Activated CD4-positive, alpha-beta T cell treated with anti-CD3 and anti-CD28 coated beads for 48 hours (primary cell): ENCODE measurements around the gene MPEG1.

Experiments used
- DNase-seq: peaks from one replicate; pipeline ENCODE4 v3.0.0-alpha.2; 2020

Gene MPEG1, protein sequence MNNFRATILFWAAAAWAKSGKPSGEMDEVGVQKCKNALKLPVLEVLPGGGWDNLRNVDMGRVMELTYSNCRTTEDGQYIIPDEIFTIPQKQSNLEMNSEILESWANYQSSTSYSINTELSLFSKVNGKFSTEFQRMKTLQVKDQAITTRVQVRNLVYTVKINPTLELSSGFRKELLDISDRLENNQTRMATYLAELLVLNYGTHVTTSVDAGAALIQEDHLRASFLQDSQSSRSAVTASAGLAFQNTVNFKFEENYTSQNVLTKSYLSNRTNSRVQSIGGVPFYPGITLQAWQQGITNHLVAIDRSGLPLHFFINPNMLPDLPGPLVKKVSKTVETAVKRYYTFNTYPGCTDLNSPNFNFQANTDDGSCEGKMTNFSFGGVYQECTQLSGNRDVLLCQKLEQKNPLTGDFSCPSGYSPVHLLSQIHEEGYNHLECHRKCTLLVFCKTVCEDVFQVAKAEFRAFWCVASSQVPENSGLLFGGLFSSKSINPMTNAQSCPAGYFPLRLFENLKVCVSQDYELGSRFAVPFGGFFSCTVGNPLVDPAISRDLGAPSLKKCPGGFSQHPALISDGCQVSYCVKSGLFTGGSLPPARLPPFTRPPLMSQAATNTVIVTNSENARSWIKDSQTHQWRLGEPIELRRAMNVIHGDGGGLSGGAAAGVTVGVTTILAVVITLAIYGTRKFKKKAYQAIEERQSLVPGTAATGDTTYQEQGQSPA

GRCh38 chr11:59212744-59213631 lies at the start of gene MPEG1:
Gene MPEG1 (minus strand): TSS chr11:59212927. CDS start chr11:59212865, 62 bp downstream.
- no peak for DNase-seq

DNA sequence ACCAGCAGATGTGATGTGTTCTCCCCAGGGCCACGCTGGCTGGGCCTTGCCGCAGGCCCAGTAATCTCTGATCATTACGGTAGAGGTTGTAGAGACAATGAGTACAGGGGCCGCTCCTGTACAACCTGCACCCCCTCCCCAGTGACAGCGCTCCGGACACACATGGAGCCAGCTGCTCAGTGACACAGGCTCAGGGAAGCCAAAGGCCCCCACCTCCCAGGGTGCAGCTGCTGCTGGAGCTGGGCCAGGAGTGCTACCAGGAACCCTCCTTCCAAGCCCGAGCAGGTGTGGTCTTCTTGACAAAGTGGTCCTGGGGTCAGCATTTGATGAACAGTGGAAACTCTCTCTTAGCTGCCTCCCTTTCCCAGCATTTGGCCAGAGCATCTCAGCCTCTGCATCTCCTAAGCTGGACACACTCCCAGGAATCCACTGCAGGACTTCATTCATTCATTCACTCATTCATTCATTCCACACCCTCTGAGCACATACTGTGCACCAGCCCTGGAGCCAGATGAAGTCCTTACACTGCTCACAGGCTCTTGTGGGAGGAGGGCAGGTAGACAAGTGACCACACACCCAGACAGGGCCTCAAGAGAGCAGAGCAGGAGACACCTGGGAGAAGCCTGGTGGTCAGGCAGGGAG lies 49.6 kb upstream of the MPEG1 start:
- no peak for DNase-seq

DNA sequence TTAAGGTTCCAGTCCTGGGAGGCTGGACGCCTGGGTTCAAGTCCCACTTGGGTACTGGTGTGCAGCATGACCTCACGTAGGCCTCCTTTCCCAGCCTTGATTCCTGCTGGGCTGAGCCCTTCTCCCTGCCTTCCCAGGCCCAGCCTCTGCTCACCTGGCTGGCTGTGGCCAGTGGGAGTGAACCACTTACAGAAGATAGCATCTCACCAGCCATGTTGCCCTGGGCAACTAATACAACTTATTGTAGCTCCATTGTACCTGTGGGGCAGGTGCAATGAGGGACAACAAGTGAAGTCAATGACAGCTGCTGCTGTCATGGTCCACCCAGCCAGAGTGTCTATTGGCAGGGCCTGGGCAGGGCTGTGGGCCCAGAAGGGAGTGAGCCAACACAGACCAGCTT lies 48.4 kb upstream of the MPEG1 start:
- DNase-seq: no peak

- no peak for DNase-seq
These were observed 47.2 kb upstream of the MPEG1 start for GRCh38 chr11:59259867-59260475.

DNA sequence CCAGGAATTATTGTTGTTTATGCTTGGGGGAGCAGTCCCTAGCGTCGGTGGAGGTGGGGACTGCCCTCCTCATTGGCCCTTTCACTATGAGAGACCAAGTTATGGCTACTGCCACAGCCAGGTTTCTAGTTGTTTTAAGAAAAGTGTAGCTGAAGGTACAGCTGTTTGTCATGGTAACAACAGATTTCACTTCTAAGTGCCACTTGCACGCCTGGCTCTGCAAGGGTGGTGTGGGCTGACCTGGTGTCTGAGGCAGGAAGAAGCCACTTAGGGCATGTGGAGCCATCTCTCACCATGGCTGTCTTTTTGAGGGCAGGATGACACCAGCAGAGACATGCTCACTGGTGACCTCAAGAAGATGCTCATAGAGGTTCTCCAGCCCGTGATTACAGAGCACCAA lies 46.3 kb upstream of the MPEG1 start:
- no peak for DNase-seq

GRCh38 chr11:59255281-59255680 lies 42.6 kb upstream of the MPEG1 start:
- no peak for DNase-seq

DNA sequence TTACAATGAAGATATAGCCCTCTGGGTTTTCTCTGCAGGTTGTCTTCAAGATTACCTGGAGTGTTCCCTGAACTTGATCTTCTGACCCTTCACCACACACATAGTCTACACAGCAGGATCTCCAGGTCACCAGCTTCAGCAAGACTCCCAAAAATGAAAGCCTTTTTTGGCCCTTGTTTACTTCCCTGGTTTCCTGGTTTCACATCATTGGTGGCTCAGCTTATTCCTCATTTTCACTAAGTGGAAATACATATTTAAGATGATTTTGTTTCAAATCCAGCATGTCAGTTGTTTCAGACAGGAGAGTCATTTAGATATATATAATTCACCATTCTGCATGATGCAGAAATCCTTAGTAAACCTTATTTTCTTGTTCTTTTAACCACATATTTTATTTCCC lies 41.6 kb upstream of the MPEG1 start:
- DNase-seq: no peak

DNA sequence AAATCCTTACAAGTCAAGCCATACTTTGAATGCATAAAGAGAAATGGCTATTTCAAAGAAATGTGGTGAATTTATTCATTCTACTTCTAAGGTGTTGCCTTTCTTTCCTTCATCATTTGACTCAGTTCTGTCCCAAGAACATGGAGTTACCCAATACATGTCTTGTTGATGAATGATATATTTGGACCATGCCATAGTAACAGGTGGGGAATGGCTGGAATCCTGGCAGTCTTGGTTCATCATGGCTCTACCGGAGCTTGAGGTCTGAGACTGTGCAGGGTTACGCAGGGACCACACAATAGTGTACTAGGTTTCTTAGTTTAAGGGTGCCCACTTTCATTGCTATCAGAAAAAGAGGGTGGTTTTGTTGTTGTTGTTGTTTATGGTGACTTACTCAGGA lies 40.3 kb upstream of the MPEG1 start:
- no peak for DNase-seq

DNA sequence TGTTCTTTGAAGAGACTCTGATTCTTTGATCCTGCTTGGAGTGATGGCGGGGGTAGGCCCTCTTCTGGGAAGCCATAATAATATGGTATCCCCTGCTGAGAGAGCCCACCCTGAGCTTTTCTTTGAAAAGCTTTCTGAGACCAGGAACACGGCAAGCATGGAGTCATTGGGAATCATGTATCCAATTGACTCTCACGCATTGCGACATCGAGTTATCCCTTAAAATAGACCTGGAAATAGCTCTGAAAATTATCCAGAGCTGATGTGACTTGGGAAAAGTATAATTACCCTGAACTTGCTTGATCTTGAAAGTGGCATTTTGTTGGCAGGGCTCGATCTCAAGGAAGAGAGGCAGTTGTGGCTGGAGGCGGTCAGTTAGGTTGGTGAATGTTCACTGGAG lies 36.8 kb upstream of the MPEG1 start:
- no peak for DNase-seq

DNA sequence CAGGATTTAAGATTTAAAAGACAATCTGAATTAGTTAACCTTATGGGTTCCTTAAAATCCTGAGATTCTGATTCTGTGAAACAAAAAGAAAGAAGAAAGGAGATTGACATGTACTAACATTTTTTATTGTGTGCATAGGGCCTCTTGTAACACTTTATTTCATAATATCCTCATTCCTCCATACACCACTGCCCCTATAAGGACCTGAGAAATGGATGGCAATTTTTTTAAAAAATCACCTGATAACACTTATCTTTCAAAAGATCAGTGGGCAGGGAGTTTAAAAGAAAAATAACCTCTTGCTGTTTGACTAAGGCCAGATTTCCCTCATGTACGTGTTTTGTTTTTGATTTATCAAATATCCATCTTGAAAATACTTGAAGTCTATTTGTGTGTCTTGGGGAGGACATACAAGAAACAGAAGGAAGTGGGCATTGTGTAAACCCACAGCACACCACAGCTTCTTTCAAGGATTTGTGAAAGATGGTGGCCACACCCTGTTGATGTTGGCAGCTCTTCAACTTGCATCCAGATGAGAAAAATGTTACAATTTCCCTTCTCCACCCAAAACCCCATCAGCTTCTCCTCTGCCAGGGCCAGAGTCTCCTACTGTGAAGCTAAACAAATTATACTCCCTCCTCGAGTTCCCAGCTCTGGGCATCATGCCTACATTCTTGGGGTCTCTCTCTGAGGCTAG lies 35.0 kb upstream of the MPEG1 start:
- no peak for DNase-seq

DNA sequence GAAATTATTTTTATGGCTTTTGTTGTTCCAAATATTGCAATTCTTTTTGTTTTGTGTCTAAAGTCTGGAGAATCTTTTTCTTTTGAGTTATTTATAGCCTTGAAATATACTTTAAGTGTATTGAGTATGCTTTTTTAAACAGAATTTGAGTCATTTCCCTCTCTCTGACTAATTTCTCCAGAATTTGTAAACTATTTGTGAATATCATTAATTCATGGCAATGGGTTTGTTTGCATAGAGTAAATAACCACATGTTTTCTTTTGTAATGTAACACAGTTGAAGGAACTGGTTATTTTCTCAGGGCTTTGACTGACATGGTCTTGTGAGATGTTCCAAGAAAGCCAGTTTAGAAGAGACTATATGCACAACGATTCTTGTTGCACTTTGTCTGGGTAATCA lies 30.9 kb upstream of the MPEG1 start:
- DNase-seq: no peak

DNA sequence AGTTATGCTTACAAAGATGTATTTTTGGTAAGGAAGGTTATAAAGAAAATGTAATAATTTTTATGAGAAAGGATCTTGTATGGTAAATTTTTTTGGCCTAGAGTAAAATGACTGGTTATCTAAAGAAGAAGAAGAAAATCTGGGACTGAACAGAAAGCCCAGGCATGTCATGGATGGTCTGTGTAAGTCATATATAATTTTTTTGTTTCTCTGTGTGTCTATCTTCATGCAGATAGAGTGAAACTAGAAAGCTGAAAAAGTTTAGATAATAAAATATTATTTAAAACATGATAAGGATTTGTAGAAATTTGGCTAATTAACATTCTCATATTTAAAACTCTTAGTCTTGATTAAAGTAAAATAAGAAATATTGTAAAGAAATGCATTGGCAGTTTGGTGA lies 27.6 kb upstream of the MPEG1 start:
- DNase-seq: no peak

DNA sequence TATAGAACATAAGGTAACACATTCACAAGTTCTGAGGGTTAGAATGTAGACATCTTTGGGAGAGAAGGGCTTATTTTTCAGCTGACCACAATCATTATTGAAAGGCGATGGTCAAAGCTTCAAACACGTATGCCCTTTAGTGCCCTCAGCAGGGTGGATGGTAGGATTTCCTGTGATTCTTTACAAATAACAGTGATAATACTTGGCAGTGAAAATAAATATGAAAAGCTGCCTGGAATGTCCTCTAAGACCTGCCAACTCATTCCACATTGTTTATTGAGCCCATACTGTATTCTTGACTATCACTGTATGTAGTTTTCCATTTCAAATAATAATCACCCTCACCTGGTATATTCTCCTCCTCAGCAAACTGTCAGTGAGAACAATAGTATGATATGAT lies 13.7 kb upstream of the MPEG1 start:
- no peak for DNase-seq

GRCh38 chr11:59225017-59225416 lies 12.3 kb upstream of the MPEG1 start:
- no peak for DNase-seq

DNA sequence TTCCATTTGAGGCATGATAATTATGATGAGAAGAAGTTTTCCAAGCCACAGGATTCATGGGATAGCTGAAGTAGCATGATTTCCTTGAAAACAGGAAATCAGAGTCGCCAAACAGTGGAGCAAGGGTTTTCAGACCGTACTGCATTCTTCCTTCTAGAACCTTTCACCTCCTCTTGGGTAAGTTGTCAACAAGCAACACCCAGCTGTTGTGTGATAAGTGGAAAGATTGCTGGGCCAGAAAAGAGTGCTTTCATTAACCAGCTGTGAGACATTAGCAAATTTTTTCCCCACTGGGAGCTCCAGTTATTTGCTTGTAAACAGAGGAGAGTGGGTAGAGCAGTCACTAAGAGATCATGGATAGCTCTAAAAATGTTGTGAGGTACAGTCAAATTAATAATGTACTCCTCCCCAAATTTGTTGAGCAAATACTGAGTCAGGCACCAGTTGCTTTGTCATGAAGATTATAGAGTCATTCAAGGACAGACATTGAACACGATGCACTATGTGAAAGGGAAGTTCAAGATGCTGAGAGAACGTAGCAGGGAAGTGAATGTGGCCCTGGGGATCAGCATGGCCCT lies 11.7 kb upstream of the MPEG1 start:
- DNase-seq: no peak

- DNase-seq: no peak
These were observed 10.9 kb upstream of the MPEG1 start for GRCh38 chr11:59223611-59224010.

GRCh38 chr11:59223177-59223576 lies 10.4 kb upstream of the MPEG1 start:
- no peak for DNase-seq

DNA sequence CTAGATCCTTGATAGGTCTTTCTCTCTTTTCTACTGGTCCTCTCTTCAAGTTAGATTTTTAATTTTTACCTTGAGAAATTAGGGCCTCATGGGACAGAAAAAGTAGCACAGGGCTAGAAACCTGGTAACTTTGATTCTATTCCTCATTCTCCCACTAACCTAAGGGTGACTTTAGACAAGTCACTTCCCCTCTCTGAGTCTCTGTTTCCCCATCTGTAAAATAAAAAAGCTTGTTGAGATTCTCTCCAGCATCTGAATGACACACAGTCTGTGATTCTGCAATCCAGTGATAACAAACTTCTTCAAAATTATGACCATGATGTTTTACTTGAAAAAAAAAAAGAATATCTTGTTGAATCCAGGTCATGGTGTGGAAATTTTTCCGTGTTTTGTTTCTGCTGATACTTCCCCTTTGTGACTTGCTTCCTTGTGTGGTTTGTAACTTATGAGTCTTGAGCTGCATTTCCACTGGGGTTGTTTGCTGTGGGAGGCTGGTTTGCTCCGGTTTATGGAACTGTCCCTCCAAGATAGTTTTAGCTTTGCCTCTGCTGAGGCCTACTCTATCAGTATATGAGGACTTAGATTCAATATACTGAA lies 9.8 kb upstream of the MPEG1 start:
- no peak for DNase-seq

DNA sequence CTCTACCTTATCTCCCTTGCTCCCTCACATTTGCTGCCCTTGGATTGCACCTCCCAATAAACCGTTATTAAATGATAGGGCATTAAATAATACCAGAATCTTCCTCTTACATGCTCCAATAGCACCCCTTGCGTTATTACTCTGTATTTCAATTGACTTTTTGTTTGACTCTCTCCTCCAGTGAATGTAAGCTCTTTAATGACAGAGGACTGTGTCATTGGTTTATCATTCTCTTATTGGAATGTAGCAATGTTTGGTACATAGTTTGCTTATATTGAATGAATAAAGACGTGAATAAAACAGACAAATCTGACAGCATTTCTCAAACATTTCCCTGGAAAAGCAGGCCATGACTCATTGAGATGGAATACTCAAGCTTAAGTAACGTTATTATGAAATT lies 8.7 kb upstream of the MPEG1 start:
- DNase-seq: no peak

- no peak for DNase-seq
These were observed 7.1 kb upstream of the MPEG1 start for GRCh38 chr11:59219836-59220235.

GRCh38 chr11:59218893-59219292 lies 6.2 kb upstream of the MPEG1 start:
- no peak for DNase-seq
